Adipose tissue (tissue), 3 donors: ENCODE measurements around the gene CCHCR1. TPM values are rescaled to one million over a fixed set of nuclear protein-coding genes. Genes with fewer than 3 reads are reported as not detected.
"Not testable (repeated sequence)": the region's sequence is repeated elsewhere in the genome, so short reads cannot be mapped to it uniquely, and the experiment has no call there.

ENCODE experiments used
- H3K27ac ChIP-seq: one replicate; pipeline ENCODE4 v1.5.1; 2013; ENCODE audit warnings: low read depth, low read length
- WGBS, 3 donors: extraction: QIAGEN DNeasy Blood & Tissue Kit; methylation state at CpG; one replicate each; pipeline ENCODE4 v1.1.7; 2013; 5-methylcytosine and 5-hydroxymethylcytosine counted together
- polyA plus RNA-seq, 3 donors: library from polyadenylated mRNA; stranded (reverse); fragments of 200-250 nt; gene quantifications; one replicate each; pipeline ENCODE4 v1.2.3, GENCODE V29; 2013
- donor health status: healthy with polysubstance abuse.
- donor health status: Bipolar disorder and iron deficiency.
- donor health status: healthy.

CCHCR1 gene
- polyA plus RNA-seq, 3 donors: 6.1 to 11.0 (median 7.4) TPM

GRCh38 chr6:31185695-31186051, 28.1 kb upstream of the CCHCR1 start:
- WGBS, 3 donors: 54 to 71% (median 55%) methylated on average over 4 of the region's 4 CpGs
- not testable (repeated sequence) for H3K27ac ChIP-seq

GRCh38 chr6:31183859-31184258, 26.3 kb upstream of the CCHCR1 start:
- H3K27ac ChIP-seq: not testable (repeated sequence)
- WGBS, 3 donors: 81 to 84% (median 84%) methylated on average over 6 of the region's 6 CpGs

GRCh38 chr6:31183287-31183686, 25.7 kb upstream of the CCHCR1 start:
- not testable (repeated sequence) for H3K27ac ChIP-seq
- WGBS, 3 donors: 44 to 92% (median 80%) methylated on average over 2 of the region's 2 CpGs

GRCh38 chr6:31180500-31180899, 22.9 kb upstream of the CCHCR1 start:
- H3K27ac ChIP-seq: no peak overlapping the region
- 63 to 76% (median 71%) methylated on average over 13 to 26 of the region's 26 CpGs for WGBS, 3 donors

GRCh38 chr6:31179896-31180295, 22.3 kb upstream of the CCHCR1 start:
- no peak overlapping the region for H3K27ac ChIP-seq
- 96 to 97% (median 96%) methylated on average over 8 of the region's 8 CpGs for WGBS, 3 donors

GRCh38 chr6:31179042-31179386, 21.4 kb upstream of the CCHCR1 start:
- 61 to 88% (median 77%) methylated on average over 4 of the region's 4 CpGs for WGBS, 3 donors
- no peak overlapping the region for H3K27ac ChIP-seq

GRCh38 chr6:31178143-31179041, 20.8 kb upstream of the CCHCR1 start:
- 59 to 73% (median 61%) methylated on average over 8 of the region's 8 CpGs for WGBS, 3 donors
- H3K27ac ChIP-seq: no peak overlapping the region

GRCh38 chr6:31175971-31176370, 18.4 kb upstream of the CCHCR1 start:
- H3K27ac ChIP-seq: no peak overlapping the region
- WGBS, 3 donors: 65 to 75% (median 74%) methylated on average over 3 of the region's 3 CpGs

GRCh38 chr6:31174378-31174777, 16.8 kb upstream of the CCHCR1 start:
- H3K27ac ChIP-seq: no peak overlapping the region
- WGBS, 3 donors: 63 to 89% (median 89%) methylated on average over 5 of the region's 5 CpGs

- WGBS, 3 donors: 64 to 78% (median 74%) methylated on average over 3 of the region's 3 CpGs
- no peak overlapping the region for H3K27ac ChIP-seq
These were observed 15.8 kb upstream of the CCHCR1 start for GRCh38 chr6:31173406-31173805.

GRCh38 chr6:31172973-31173384, 15.4 kb upstream of the CCHCR1 start:
- WGBS, 3 donors: 65 to 78% (median 73%) methylated on average over 5 of the region's 5 CpGs

GRCh38 chr6:31171931-31172905, 14.6 kb upstream of the CCHCR1 start:
- no peak overlapping the region for H3K27ac ChIP-seq
- WGBS, 3 donors: 67 to 75% (median 68%) methylated on average over 16 of the region's 16 CpGs

More at GRCh38 chr6:31172973-31173384, 15.4 kb upstream of the CCHCR1 start:
- H3K27ac ChIP-seq: no peak overlapping the region

- no peak overlapping the region for H3K27ac ChIP-seq
- WGBS, 3 donors: 89 to 92% (median 92%) methylated on average over 10 of the region's 10 CpGs
These were observed 13.5 kb upstream of the CCHCR1 start for GRCh38 chr6:31170987-31171671.

GRCh38 chr6:31170600-31170881, 12.9 kb upstream of the CCHCR1 start, which contains the start of gene POU5F1:
POU5F1 (minus strand) TSS chr6:31170682; CDS start chr6:31170620, 62 bp downstream.
- H3K27ac ChIP-seq: no peak within 1 kb of the TSS
- WGBS, 3 donors: 57 to 77% (median 75%) methylated on average over 6 to 9 of the region's 9 CpGs

- not testable (repeated sequence) for H3K27ac ChIP-seq
These were observed 12.4 kb upstream of the CCHCR1 start for GRCh38 chr6:31169858-31170599.

GRCh38 chr6:31169123-31169857, 11.7 kb upstream of the CCHCR1 start:
- 81 to 86% (median 85%) methylated on average over 10 of the region's 10 CpGs for WGBS, 3 donors
- H3K27ac ChIP-seq: no peak overlapping the region

More at GRCh38 chr6:31169858-31170599, 12.4 kb upstream of the CCHCR1 start:
- WGBS, 3 donors: 65 to 78% (median 71%) methylated on average over 22 to 23 of the region's 23 CpGs

- WGBS, 3 donors: 76 to 94% (median 87%) methylated on average over 3 of the region's 3 CpGs
- no peak overlapping the region for H3K27ac ChIP-seq
These were observed 11.0 kb upstream of the CCHCR1 start for GRCh38 chr6:31168606-31169005.
